Endothelial cell of umbilical vein (primary cell): ENCODE measurements around the gene PTPRT. TPM values are rescaled to one million over a fixed set of nuclear protein-coding genes. Genes with fewer than 3 reads are reported as not detected.

Experiments
- BruUV-seq: library from RNA; stranded (reverse); fragments of 400-500 nt; replicated peaks from 2 replicates; lab custom pipeline; 2021; lab: Mats Ljungman, UMichigan
- CTCF ChIA-PET: fragments of 300-600, 350-600 bp; sonication (Branson Sonifier 250); formaldehyde crosslinking; loops from one replicate; lab custom pipeline; 2021; ENCODE audit warnings: antibody characterized with exemption, inconsistent platforms; lab: Charles Lee
- POLR2A ChIA-PET: fragments of 300-600, 350-600 bp; sonication (Branson Sonifier 250); formaldehyde crosslinking; loops from one replicate; lab custom pipeline; 2021; ENCODE audit warnings: antibody characterized with exemption, inconsistent platforms; lab: Charles Lee
- DNase-seq: peaks from one replicate; pipeline ENCODE4 v3.0.0-alpha.2; 2011; ENCODE audit warnings: low read depth, low spot score
- FAIRE-seq: peaks from 2 replicates; lab custom pipeline; 2011; peaks lifted over from hg19 to GRCh38; lab: Jason Lieb, UNC
- H2AFZ ChIP-seq: 2 replicates; pipeline ENCODE4 v1.6.0; 2012; ENCODE audit warnings: low read depth, low read length, control low read depth, inconsistent platforms
- H3K27ac ChIP-seq: 2 replicates; pipeline ENCODE4 v1.5.1; 2011; ENCODE audit warnings: low read depth, mild to moderate bottlenecking, control low read depth, low read length, moderate library complexity; ENCODE audit not compliant: insufficient read depth
- H3K27me3 ChIP-seq, 2 experiments: 2 replicates each; pipeline versions ENCODE4 v1.6.0 to v1.6.1; 2011; ENCODE audit warnings: low read length in 2 of 2, mixed read lengths in 1 of 2; ENCODE audit not compliant: control insufficient read depth in 2 of 2, insufficient read depth in 2 of 2
- H3K36me3 ChIP-seq, 2 experiments: 2 replicates in 1 of 2; 3 replicates in 1 of 2; pipeline ENCODE4 v1.5.1; 2011; ENCODE audit warnings: low read length in 2 of 2, mild to moderate bottlenecking in 1 of 2, moderate library complexity in 1 of 2; ENCODE audit not compliant: control insufficient read depth in 2 of 2, insufficient read depth in 2 of 2; ENCODE audit errors: extremely low read depth in 1 of 2
- H3K4me1 ChIP-seq: 3 replicates; pipeline ENCODE4 v1.5.1; 2011; ENCODE audit warnings: mild to moderate bottlenecking, low read length; ENCODE audit not compliant: control insufficient read depth, insufficient read depth; ENCODE audit errors: extremely low read depth
- H3K4me2 ChIP-seq: 2 replicates; pipeline ENCODE4 v1.6.1; 2011; ENCODE audit warnings: low read length, control low read depth, mixed read lengths; ENCODE audit not compliant: insufficient read depth
- H3K4me3 ChIP-seq, 3 experiments: fragments of 200-600 bp in 1 of 3; sonication (generic), shearing (Covaris generic) in 1 of 3; replicated peaks in 1 of 3; 2 replicates each; pipeline ENCODE4 v1.5.1; 2011 to 2016; ENCODE audit warnings: control low read depth in 3 of 3, low read length in 3 of 3, mild to moderate bottlenecking in 2 of 3, inconsistent platforms in 1 of 3, low read depth in 1 of 3, moderate library complexity in 1 of 3; ENCODE audit not compliant: insufficient read depth in 1 of 3
- H3K79me2 ChIP-seq: 2 replicates; pipeline ENCODE4 v1.6.0; 2012; ENCODE audit warnings: low read length, inconsistent platforms; ENCODE audit not compliant: control insufficient read depth, insufficient read depth
- H3K9ac ChIP-seq: replicated peaks from 2 replicates; pipeline ENCODE3; 2011; ENCODE audit warnings: low read length, control low read depth; ENCODE audit not compliant: insufficient read depth; ENCODE audit errors: extremely low read depth
- H3K9me1 ChIP-seq: replicated peaks from 3 replicates; pipeline ENCODE4 v1.6.0; 2011; ENCODE audit warnings: mild to moderate bottlenecking, low read length; ENCODE audit not compliant: control insufficient read depth, insufficient read depth; ENCODE audit errors: extremely low read depth
- H3K9me3 ChIP-seq: replicated peaks from 2 replicates; pipeline ENCODE4 v1.5.1; 2012; ENCODE audit warnings: low read length, inconsistent platforms; ENCODE audit not compliant: control insufficient read depth, insufficient read depth
- H4K20me1 ChIP-seq: replicated peaks from 2 replicates; pipeline ENCODE3; 2011; ENCODE audit warnings: mild to moderate bottlenecking, low read length; ENCODE audit not compliant: control insufficient read depth, insufficient read depth; ENCODE audit errors: extremely low read depth
- EZH2 ChIP-seq: IDR thresholded peaks from 2 replicates; pipeline ENCODE4 v1.6.1; 2012; ENCODE audit warnings: borderline replicate concordance, low read depth, mild to moderate bottlenecking, moderate library complexity, low read length, inconsistent platforms; ENCODE audit not compliant: severe bottlenecking
- FOS ChIP-seq: IDR thresholded peaks from 2 replicates; pipeline ENCODE4 v1.6.1; 2011; ENCODE audit warnings: mild to moderate bottlenecking, low read length, moderate library complexity, borderline replicate concordance; ENCODE audit not compliant: insufficient read depth
- GATA2 ChIP-seq: IDR thresholded peaks from 2 replicates; pipeline ENCODE4 v1.7.0; 2011; ENCODE audit warnings: low read depth, mild to moderate bottlenecking, moderate library complexity, mixed read lengths, low read length; ENCODE audit not compliant: insufficient read length, insufficient read depth
- JUN ChIP-seq: IDR thresholded peaks from 2 replicates; pipeline ENCODE4 v1.6.1; 2011; ENCODE audit warnings: borderline replicate concordance, low read depth; ENCODE audit not compliant: insufficient read length, insufficient read depth
- MYC ChIP-seq: IDR thresholded peaks from one replicate; pipeline ENCODE4 v1.6.1; 2011; ENCODE audit warnings: mild to moderate bottlenecking, low read depth, low read length
- POLR2A ChIP-seq: IDR thresholded peaks from 2 replicates; pipeline ENCODE4 v1.6.1; 2012; ENCODE audit warnings: low read depth, mild to moderate bottlenecking, control low read depth, low read length
- POLR2AphosphoS5 ChIP-seq: IDR thresholded peaks from 2 replicates; pipeline ENCODE4 v1.6.1; 2012; ENCODE audit warnings: low read depth, mild to moderate bottlenecking, control low read depth, low read length, moderate library complexity; ENCODE audit not compliant: insufficient read depth
- dilution Hi-C: fragments of 300-500 bp; cut with MboI; formaldehyde crosslinking; loops from one replicate; pipeline ENCODE4 v1.15.0; 2019; ENCODE audit warnings: low sequenced_read_pairs; ENCODE audit not compliant: extremely low pct_ligation_motif_present
- intact Hi-C: fragments of 100-400 bp; cut with micrococcal nuclease; formaldehyde crosslinking; loops from one replicate; pipeline ENCODE4 v1.10.0; 2022
- polyA plus RNA-seq, 4 experiments: library from polyadenylated mRNA; depleted of rRNA in 3 of 4; stranded (reverse) in 3 of 4; unstranded in 1 of 4; fragments of >200 nt; gene quantifications; 2 replicates each; pipeline versions ENCODE4 v1.2.1 to v1.2.3, GENCODE V29; 2011 to 2012; ENCODE audit warnings: missing spikeins in 1 of 4
- total RNA-seq: library from RNA; stranded (reverse); gene quantifications from 2 replicates; pipeline ENCODE4 v1.2.3, GENCODE V29; 2021
- TF ChIP-seq, protein P1 (sequence below), 2 donors: IDR thresholded peaks; 1 replicate in 1 of 2; 2 replicates in 1 of 2; pipeline ENCODE4 v1.5.1; 2011; ENCODE audit warnings: low read length in 2 of 2, mild to moderate bottlenecking in 2 of 2, moderate library complexity in 2 of 2, control low read depth in 1 of 2, inconsistent platforms in 1 of 2, low read depth in 1 of 2; ENCODE audit not compliant: insufficient read depth in 1 of 2; ENCODE audit errors: extremely low read depth in 1 of 2
- TF ChIP-seq, protein P2 (sequence below): IDR thresholded peaks from 2 replicates; pipeline ENCODE4 v1.6.1; 2011; ENCODE audit not compliant: insufficient read depth, insufficient read length

PTPRT gene
- total and polyA plus RNA-seq, 2 donors (not counting 3 experiments of a cell fraction or from before 2014, with no cell fraction given): not detected

DNA sequence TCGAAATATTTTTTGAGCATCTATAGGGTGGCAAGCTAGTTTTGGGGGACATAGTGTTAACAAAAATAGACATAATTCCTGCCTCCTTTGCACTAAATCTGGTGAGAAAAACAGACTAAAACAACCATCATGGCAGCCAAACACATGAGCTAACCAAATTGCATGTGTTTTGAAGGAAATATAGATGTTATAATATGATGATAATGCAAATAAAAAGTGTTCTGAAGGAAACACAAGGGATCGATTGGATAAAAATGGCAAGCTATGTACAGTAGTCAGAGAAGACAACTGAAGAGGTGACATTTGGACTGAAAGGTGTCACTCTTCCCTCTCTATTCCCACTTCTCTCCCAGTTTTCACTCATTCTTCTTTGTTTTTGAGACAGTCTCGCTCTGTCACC, 706.9 kb downstream of the PTPRT start:
- Histone ChIP-seq H3K4me2 (no peak overlapping the region), H3K27ac (no peak overlapping the region), H3K27me3 (no peaks in the 10 kb centered on the region), H3K9me1 (no peaks in the 10 kb centered on the region), H3K36me3 (no peaks in the 10 kb centered on the region), H3K4me1 (no peaks in the 10 kb centered on the region), H2AFZ (no peak overlapping the region), H3K4me3 (no peak overlapping the region), H3K79me2 (no peaks in the 10 kb centered on the region), H3K9ac (no peak overlapping the region), H4K20me1 (no peaks in the 10 kb centered on the region), H3K9me3 (peaks cover 3% of the 10 kb centered on the region)
- FAIRE-seq: no peak
- dilution Hi-C loops: no loop called here
- CTCF ChIA-PET: no interaction called here
- intact Hi-C loops: no loop called here
- no peak for DNase-seq
- TF ChIP-seq, protein P1, sequence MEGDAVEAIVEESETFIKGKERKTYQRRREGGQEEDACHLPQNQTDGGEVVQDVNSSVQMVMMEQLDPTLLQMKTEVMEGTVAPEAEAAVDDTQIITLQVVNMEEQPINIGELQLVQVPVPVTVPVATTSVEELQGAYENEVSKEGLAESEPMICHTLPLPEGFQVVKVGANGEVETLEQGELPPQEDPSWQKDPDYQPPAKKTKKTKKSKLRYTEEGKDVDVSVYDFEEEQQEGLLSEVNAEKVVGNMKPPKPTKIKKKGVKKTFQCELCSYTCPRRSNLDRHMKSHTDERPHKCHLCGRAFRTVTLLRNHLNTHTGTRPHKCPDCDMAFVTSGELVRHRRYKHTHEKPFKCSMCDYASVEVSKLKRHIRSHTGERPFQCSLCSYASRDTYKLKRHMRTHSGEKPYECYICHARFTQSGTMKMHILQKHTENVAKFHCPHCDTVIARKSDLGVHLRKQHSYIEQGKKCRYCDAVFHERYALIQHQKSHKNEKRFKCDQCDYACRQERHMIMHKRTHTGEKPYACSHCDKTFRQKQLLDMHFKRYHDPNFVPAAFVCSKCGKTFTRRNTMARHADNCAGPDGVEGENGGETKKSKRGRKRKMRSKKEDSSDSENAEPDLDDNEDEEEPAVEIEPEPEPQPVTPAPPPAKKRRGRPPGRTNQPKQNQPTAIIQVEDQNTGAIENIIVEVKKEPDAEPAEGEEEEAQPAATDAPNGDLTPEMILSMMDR (IDR thresholded peaks at IDR 0.05; ENCODE audit: extremely low read depth in 1 of 2, insufficient read depth in 1 of 2, low read depth in 1 of 2, low read length in 2 of 2): no peak
- TF ChIP-seq POLR2A: no peak
- TF ChIP-seq FOS: no peak
- no peak for TF ChIP-seq JUN
- no peak for TF ChIP-seq EZH2
- no peak for TF ChIP-seq MYC
- BruUV-seq: no TSS peak
- POLR2A ChIA-PET: no interaction called here

DNA sequence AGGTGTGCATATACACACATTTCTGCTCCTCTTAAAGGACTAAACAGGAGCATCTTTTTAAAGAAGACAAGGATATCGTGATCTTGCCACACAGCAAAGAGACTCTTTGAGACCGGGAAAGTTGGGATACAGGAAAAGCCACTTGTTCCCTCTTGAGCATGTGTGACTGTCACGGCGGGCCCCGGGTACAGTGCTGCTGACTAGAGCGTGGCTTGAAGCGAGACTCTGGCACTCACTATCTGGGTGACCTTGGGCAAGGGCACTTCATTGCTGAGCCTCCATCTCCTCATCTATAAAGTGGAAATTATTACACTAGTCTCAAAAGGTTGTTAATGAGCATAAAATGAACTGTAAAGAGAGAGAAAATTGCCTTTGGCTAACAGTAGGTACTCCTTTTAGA, 713.9 kb downstream of the PTPRT start:
- dilution Hi-C loops (no loop called here), intact Hi-C loops (no loop called here)
- no peaks in the 10 kb centered on the region for H4K20me1 ChIP-seq
- no peak overlapping the region for H3K4me3 ChIP-seq
- CTCF ChIA-PET: no interaction called here
- no peak for TF ChIP-seq GATA2
- TF ChIP-seq, protein P1 (IDR thresholded peaks at IDR 0.05; ENCODE audit: extremely low read depth in 1 of 2, insufficient read depth in 1 of 2, low read depth in 1 of 2, low read length in 2 of 2): no peak
- TF ChIP-seq JUN: no peak
- TF ChIP-seq, protein P2, sequence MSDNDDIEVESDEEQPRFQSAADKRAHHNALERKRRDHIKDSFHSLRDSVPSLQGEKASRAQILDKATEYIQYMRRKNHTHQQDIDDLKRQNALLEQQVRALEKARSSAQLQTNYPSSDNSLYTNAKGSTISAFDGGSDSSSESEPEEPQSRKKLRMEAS: no peak
- TF ChIP-seq POLR2AphosphoS5: no peak
- no peak for TF ChIP-seq POLR2A
- no peak for TF ChIP-seq MYC
- no peak for TF ChIP-seq FOS
- TF ChIP-seq EZH2: no peak
- BruUV-seq: no TSS peak
- no peak overlapping the region for H3K9ac ChIP-seq
- H3K36me3 ChIP-seq: no peaks in the 10 kb centered on the region
- H3K79me2 ChIP-seq: no peaks in the 10 kb centered on the region
- H3K4me2 ChIP-seq: no peak overlapping the region
- no peak overlapping the region for H3K27ac ChIP-seq
- no peaks in the 10 kb centered on the region for H3K27me3 ChIP-seq
- H3K9me3 ChIP-seq: peaks cover 2% of the 10 kb centered on the region
- H3K9me1 ChIP-seq: no peaks in the 10 kb centered on the region
- H2AFZ ChIP-seq: no peak overlapping the region
- DNase-seq (no peak), FAIRE-seq (no peak)
- no peaks in the 10 kb centered on the region for H3K4me1 ChIP-seq
- POLR2A ChIA-PET: no interaction called here
